Mucosa of descending colon (tissue), 3 donors: ENCODE data around the gene KRT15. TPM values are rescaled to one million over a fixed set of nuclear protein-coding genes. Genes with fewer than 3 reads are reported as not detected.

Source experiments
- ATAC-seq: fragments of 200-7000 bp; cut with Tn5 transposase; one replicate; pipeline ENCODE4 v1.9.1; 2020; ENCODE audit warnings: mild to moderate bottlenecking, moderate library complexity
- DNase-seq, 3 donors: peaks; one replicate each; pipeline ENCODE4 v3.0.0-alpha.2; 2020
- H3K36me3 ChIP-seq: fragments of 200-600 bp; one replicate; pipeline ENCODE4 v1.8.0; 2021; ENCODE audit warnings: low read depth, mild to moderate bottlenecking
- H3K4me1 ChIP-seq: fragments of 200-600 bp; one replicate; pipeline ENCODE4 v1.8.0; 2021; ENCODE audit warnings: low read depth, mild to moderate bottlenecking
- H3K4me3 ChIP-seq: fragments of 200-600 bp; one replicate; pipeline ENCODE4 v1.8.0; 2021; ENCODE audit warnings: mild to moderate bottlenecking
- H3K9me3 ChIP-seq: fragments of 200-600 bp; one replicate; pipeline ENCODE4 v1.8.0; 2021; ENCODE audit warnings: mild to moderate bottlenecking
- intact Hi-C, 2 donors: fragments of 100-400 bp; cut with DNase I in 1 of 2; cut with micrococcal nuclease in 1 of 2; formaldehyde crosslinking; loops; one replicate each; pipeline versions ENCODE4 v1.11.0 to v1.11.1; 2022; cut with DNase I, micrococcal nuclease
- total RNA-seq, 3 donors: library from RNA; stranded (reverse); fragmentation: NEBNext Ultra II Directional in 2 of 3; extraction: Animal tissue kit (Norgen Biotek cat#: 25700) in 2 of 3; gene quantifications; one replicate each; pipeline versions ENCODE4 v1.2.1 to v1.2.4, GENCODE V29; 2021 to 2023
- TF ChIP-seq, protein P1 (sequence below): fragments of 200-600 bp; IDR thresholded peaks from one replicate; pipeline ENCODE4 v1.8.0; 2022; ENCODE audit warnings: antibody characterized with exemption, mild to moderate bottlenecking
- donor health status: DM: no; HTN: no; CAD: no; lungs with moderate emphysema.
- donor health status: DM: no; HTN: no; CAD: no.
- donor health status: DM: no; HTN: yes; CAD: no.

KRT15 gene
- total RNA-seq, 3 donors from 2014 or later = 5.0 to 16.5 (median 5.4) TPM

- ATAC-seq (no peak), DNase-seq (no peak)
- Histone ChIP-seq H3K4me1 (peaks cover 8% of the 10 kb centered on the region), H3K9me3 (no peaks in the 10 kb centered on the region), H3K4me3 (no peak overlapping the region), H3K36me3 (no peaks in the 10 kb centered on the region)
- TF ChIP-seq, protein P1, sequence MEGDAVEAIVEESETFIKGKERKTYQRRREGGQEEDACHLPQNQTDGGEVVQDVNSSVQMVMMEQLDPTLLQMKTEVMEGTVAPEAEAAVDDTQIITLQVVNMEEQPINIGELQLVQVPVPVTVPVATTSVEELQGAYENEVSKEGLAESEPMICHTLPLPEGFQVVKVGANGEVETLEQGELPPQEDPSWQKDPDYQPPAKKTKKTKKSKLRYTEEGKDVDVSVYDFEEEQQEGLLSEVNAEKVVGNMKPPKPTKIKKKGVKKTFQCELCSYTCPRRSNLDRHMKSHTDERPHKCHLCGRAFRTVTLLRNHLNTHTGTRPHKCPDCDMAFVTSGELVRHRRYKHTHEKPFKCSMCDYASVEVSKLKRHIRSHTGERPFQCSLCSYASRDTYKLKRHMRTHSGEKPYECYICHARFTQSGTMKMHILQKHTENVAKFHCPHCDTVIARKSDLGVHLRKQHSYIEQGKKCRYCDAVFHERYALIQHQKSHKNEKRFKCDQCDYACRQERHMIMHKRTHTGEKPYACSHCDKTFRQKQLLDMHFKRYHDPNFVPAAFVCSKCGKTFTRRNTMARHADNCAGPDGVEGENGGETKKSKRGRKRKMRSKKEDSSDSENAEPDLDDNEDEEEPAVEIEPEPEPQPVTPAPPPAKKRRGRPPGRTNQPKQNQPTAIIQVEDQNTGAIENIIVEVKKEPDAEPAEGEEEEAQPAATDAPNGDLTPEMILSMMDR = no peak
- intact Hi-C loops = no loop called here
Measured at GRCh38 chr17:41505809-41506767, 12.6 kb downstream of the KRT15 start.

DNA sequence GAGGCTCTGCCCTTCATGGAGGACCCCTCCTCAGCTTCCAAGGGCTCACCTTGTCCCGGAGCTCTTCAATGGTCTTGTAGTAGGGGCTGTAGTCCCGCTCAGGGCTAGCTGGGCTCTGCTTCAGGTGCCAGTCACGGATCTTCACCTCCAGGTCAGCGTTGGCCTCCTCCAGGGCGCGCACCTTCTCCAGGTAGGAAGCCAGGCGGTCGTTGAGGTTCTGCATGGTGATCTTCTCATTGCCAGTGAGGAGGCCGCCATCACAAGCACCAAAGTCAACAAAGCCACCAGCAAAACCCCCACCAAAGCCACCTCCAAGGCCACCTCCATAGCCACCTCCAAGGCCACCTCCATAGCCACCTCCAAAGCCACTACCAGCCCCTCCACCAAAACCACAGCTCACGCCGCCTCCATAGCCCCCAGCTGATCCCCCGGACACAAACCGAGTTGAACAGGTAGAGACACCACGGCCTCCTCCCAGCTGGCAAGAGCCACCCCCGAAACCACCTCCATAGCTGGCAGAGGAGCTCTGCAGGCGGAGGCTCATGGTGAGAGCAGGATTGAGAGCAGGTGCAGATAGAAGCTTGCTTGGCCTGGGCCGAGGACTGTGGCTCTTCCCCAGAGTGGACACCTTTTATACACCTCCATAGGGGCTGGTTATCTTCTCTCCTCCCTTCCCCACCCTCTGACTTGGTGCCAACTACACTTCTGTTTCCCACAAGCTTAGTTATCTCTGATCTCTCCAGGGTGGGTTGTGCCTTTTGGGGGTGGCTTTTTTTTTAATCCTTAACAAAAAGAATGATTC, 13.5 kb downstream of the KRT15 start, which contains the start of gene KRT13:
Gene KRT13, minus strand, starts transcription at position 606 of the 802 bp plus-strand sequence. Its CDS starts 62 bp downstream, at position 544.
- DNase-seq (no peak), ATAC-seq (no peak)
- Histone ChIP-seq H3K36me3 (no peaks in the 10 kb centered on the region), H3K4me1 (peaks cover 1% of the 10 kb centered on the region), H3K9me3 (no peaks in the 10 kb centered on the region), H3K4me3 (no peak within 1 kb of the TSS)
- intact Hi-C loops = no loop called here
- TF ChIP-seq, protein P1 = no peak

GRCh38 chr17:41504246-41504977, 14.3 kb downstream of the KRT15 start:
- intact Hi-C loops = no loop called here
- Histone ChIP-seq H3K4me1 (no peaks in the 10 kb centered on the region), H3K36me3 (no peaks in the 10 kb centered on the region), H3K9me3 (no peaks in the 10 kb centered on the region), H3K4me3 (no peak overlapping the region)
- DNase-seq (no peak), ATAC-seq (no peak)
- TF ChIP-seq, protein P1 = no peak

DNA sequence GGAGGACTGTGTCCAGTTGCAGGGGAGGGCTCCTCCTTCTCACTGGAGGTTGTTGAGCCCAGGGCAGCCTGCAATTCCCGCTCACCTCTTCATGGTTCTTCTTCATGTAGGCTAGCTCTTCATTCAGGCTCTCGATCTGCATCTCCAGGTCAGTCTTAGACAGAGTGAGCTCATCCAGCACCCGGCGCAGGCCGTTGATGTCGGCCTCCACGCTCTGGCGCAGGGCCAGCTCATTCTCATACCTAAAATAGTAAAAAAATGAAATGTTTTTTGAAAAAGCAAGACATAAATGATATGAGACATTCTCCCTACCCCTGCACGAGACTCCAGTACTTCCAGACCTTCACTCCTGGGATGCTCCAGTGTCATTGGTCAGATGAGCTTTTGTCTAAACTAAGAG, 15.5 kb downstream of the KRT15 start:
- DNase-seq (no peak), ATAC-seq (no peak)
- H3K9me3 ChIP-seq = no peaks in the 10 kb centered on the region
- TF ChIP-seq, protein P1 = no peak
- H3K4me1 ChIP-seq = no peaks in the 10 kb centered on the region
- intact Hi-C loops = no loop called here
- no peaks in the 10 kb centered on the region for H3K36me3 ChIP-seq
- H3K4me3 ChIP-seq = no peak overlapping the region

GRCh38 chr17:41500131-41500911, 18.4 kb downstream of the KRT15 start:
- Histone ChIP-seq H3K9me3 (no peaks in the 10 kb centered on the region), H3K36me3 (no peaks in the 10 kb centered on the region), H3K4me3 (no peak overlapping the region), H3K4me1 (no peaks in the 10 kb centered on the region)
- intact Hi-C loops = no loop called here
- DNase-seq (no peak), ATAC-seq (peak; percentile 49)
- TF ChIP-seq, protein P1 = no peak
